ENCODE data around the gene CLEC10A.

CLEC10A gene

GRCh38 chr17:7035591-7036368 lies 44.3 kb downstream of the CLEC10A start, which contains the start of gene SLC16A13:
SLC16A13 (plus strand) TSS chr17:7036015; CDS start chr17:7036383, 368 bp downstream.
- peak; percentile 97 for ATAC-seq
- TF ChIP-seq GLIS3 (CRISPR knock-in tag; IDR thresholded peaks at IDR 0.05), result no peak
- no peak for TF ChIP-seq ARNTL (CRISPR knock-in tag; IDR thresholded peaks at IDR 0.05; ENCODE audit: borderline replicate concordance, low read depth)
- TF ChIP-seq ZNF8 (CRISPR knock-in tag; IDR thresholded peaks at IDR 0.05), result no peak
- TF ChIP-seq ZNF565 (CRISPR knock-in tag; conservative IDR thresholded peaks at IDR 0.05; ENCODE audit: low read depth), result no peak
- no peak for TF ChIP-seq PATZ1 (CRISPR knock-in tag; IDR thresholded peaks at IDR 0.05; ENCODE audit: borderline replicate concordance)
- no peak for TF ChIP-seq OSR1 (CRISPR knock-in tag; IDR thresholded peaks at IDR 0.05)
- no peak for TF ChIP-seq ZNF70 (CRISPR knock-in tag; IDR thresholded peaks at IDR 0.05)
- no peak for TF ChIP-seq CREB5 (CRISPR knock-in tag; IDR thresholded peaks at IDR 0.05; ENCODE audit: low read depth)
- TF ChIP-seq TCF4 (CRISPR knock-in tag; IDR thresholded peaks at IDR 0.05; ENCODE audit: borderline replicate concordance), result no peak

GRCh38 chr17:7034955-7035590 lies 45.0 kb downstream of the CLEC10A start:
- TF ChIP-seq ZNF8 (CRISPR knock-in tag; IDR thresholded peaks at IDR 0.05), result no peak
- TF ChIP-seq ZNF70 (CRISPR knock-in tag; IDR thresholded peaks at IDR 0.05), result no peak
- no peak for TF ChIP-seq BACH2 (CRISPR knock-in tag; IDR thresholded peaks at IDR 0.05; ENCODE audit: borderline replicate concordance)
- no peak for TF ChIP-seq OSR1 (CRISPR knock-in tag; IDR thresholded peaks at IDR 0.05)
- no peak for TF ChIP-seq ISL1 (CRISPR knock-in tag; IDR thresholded peaks at IDR 0.05)
- TF ChIP-seq GLIS3 (CRISPR knock-in tag; IDR thresholded peaks at IDR 0.05), result no peak
- TF ChIP-seq PPARA (CRISPR knock-in tag; IDR thresholded peaks at IDR 0.05; ENCODE audit: borderline replicate concordance), result no peak
- no peak; the same call in 2 of the 3 replicates for ATAC-seq

GRCh38 chr17:7029659-7030058 lies 50.4 kb downstream of the CLEC10A start:
- no peak for ATAC-seq
- TF ChIP-seq ESRRG (CRISPR knock-in tag; IDR thresholded peaks at IDR 0.05), result no peak
- TF ChIP-seq RARB (CRISPR knock-in tag; IDR thresholded peaks at IDR 0.05), result no peak
- TF ChIP-seq, protein P1, sequence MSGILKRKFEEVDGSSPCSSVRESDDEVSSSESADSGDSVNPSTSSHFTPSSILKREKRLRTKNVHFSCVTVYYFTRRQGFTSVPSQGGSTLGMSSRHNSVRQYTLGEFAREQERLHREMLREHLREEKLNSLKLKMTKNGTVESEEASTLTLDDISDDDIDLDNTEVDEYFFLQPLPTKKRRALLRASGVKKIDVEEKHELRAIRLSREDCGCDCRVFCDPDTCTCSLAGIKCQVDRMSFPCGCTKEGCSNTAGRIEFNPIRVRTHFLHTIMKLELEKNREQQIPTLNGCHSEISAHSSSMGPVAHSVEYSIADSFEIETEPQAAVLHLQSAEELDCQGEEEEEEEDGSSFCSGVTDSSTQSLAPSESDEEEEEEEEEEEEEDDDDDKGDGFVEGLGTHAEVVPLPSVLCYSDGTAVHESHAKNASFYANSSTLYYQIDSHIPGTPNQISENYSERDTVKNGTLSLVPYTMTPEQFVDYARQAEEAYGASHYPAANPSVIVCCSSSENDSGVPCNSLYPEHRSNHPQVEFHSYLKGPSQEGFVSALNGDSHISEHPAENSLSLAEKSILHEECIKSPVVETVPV (CRISPR knock-in tag; IDR thresholded peaks at IDR 0.05), result no peak
- no peak for TF ChIP-seq ISL1 (CRISPR knock-in tag; IDR thresholded peaks at IDR 0.05)
- no peak for TF ChIP-seq ZNF8 (CRISPR knock-in tag; IDR thresholded peaks at IDR 0.05)
- TF ChIP-seq, protein P2, sequence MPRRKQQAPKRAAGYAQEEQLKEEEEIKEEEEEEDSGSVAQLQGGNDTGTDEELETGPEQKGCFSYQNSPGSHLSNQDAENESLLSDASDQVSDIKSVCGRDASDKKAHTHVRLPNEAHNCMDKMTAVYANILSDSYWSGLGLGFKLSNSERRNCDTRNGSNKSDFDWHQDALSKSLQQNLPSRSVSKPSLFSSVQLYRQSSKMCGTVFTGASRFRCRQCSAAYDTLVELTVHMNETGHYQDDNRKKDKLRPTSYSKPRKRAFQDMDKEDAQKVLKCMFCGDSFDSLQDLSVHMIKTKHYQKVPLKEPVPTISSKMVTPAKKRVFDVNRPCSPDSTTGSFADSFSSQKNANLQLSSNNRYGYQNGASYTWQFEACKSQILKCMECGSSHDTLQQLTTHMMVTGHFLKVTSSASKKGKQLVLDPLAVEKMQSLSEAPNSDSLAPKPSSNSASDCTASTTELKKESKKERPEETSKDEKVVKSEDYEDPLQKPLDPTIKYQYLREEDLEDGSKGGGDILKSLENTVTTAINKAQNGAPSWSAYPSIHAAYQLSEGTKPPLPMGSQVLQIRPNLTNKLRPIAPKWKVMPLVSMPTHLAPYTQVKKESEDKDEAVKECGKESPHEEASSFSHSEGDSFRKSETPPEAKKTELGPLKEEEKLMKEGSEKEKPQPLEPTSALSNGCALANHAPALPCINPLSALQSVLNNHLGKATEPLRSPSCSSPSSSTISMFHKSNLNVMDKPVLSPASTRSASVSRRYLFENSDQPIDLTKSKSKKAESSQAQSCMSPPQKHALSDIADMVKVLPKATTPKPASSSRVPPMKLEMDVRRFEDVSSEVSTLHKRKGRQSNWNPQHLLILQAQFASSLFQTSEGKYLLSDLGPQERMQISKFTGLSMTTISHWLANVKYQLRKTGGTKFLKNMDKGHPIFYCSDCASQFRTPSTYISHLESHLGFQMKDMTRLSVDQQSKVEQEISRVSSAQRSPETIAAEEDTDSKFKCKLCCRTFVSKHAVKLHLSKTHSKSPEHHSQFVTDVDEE (CRISPR knock-in tag; IDR thresholded peaks at IDR 0.05), result no peak
- TF ChIP-seq OSR1 (CRISPR knock-in tag; IDR thresholded peaks at IDR 0.05), result no peak
- no peak for TF ChIP-seq TCF4 (CRISPR knock-in tag; IDR thresholded peaks at IDR 0.05; ENCODE audit: borderline replicate concordance)
- no peak for TF ChIP-seq BACH2 (CRISPR knock-in tag; IDR thresholded peaks at IDR 0.05; ENCODE audit: borderline replicate concordance)
- no peak for TF ChIP-seq ZFP3 (CRISPR knock-in tag; IDR thresholded peaks at IDR 0.05)
- TF ChIP-seq PPARA (CRISPR knock-in tag; IDR thresholded peaks at IDR 0.05; ENCODE audit: borderline replicate concordance), result no peak
- TF ChIP-seq GLIS3 (CRISPR knock-in tag; IDR thresholded peaks at IDR 0.05), result no peak
- no peak for TF ChIP-seq ZNF70 (CRISPR knock-in tag; IDR thresholded peaks at IDR 0.05)
- no peak for TF ChIP-seq ARNTL (CRISPR knock-in tag; IDR thresholded peaks at IDR 0.05; ENCODE audit: borderline replicate concordance, low read depth)
- TF ChIP-seq PATZ1 (CRISPR knock-in tag; IDR thresholded peaks at IDR 0.05; ENCODE audit: borderline replicate concordance), result no peak
- TF ChIP-seq ZFP30 (CRISPR knock-in tag; IDR thresholded peaks at IDR 0.05), result no peak
- no peak for TF ChIP-seq CSDC2 (CRISPR knock-in tag; IDR thresholded peaks at IDR 0.05)
- no peak for TF ChIP-seq SNAI2 (CRISPR knock-in tag; IDR thresholded peaks at IDR 0.05)
- TF ChIP-seq, protein P3, sequence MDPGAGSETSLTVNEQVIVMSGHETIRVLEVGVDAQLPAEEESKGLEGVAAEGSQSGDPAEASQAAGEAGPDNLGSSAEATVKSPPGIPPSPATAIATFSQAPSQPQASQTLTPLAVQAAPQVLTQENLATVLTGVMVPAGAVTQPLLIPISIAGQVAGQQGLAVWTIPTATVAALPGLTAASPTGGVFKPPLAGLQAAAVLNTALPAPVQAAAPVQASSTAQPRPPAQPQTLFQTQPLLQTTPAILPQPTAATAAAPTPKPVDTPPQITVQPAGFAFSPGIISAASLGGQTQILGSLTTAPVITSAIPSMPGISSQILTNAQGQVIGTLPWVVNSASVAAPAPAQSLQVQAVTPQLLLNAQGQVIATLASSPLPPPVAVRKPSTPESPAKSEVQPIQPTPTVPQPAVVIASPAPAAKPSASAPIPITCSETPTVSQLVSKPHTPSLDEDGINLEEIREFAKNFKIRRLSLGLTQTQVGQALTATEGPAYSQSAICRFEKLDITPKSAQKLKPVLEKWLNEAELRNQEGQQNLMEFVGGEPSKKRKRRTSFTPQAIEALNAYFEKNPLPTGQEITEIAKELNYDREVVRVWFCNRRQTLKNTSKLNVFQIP (CRISPR knock-in tag; IDR thresholded peaks at IDR 0.05; ENCODE audit: borderline replicate concordance, low read depth), result no peak
- no peak for TF ChIP-seq ZNF565 (CRISPR knock-in tag; conservative IDR thresholded peaks at IDR 0.05; ENCODE audit: low read depth)

All from SK-N-SH treated with all-trans-retinoic acid at 6 μM for 48 hours (cell line).